HTR-8/SVneo (cell line): ENCODE data around the gene GGTLC2.
"Not testable (repeated sequence)": the region's sequence is repeated elsewhere in the genome, so short reads cannot be mapped to it uniquely, and the experiment has no call there.

Experiments
- DNase-seq: peaks from one replicate; pipeline ENCODE4 v3.0.0; 2011; ENCODE audit warnings: low spot score, mixed read lengths; ENCODE audit not compliant: insufficient read length
- FAIRE-seq: peaks from 2 replicates; lab custom pipeline; 2011; peaks lifted over from hg19 to GRCh38; lab: Jason Lieb, UNC

Gene GGTLC2

GRCh38 chr22:22644314-22644713 is at the start of gene GGTLC2:
GGTLC2 (plus strand) TSS chr22:22644614; CDS start chr22:22646346, 1,732 bp downstream.
- FAIRE-seq, DNase-seq: not testable (repeated sequence)

- DNase-seq = no peak
- no peak for FAIRE-seq
Observed at GRCh38 chr22:22595001-22595835, 49.2 kb upstream of the GGTLC2 start.

GRCh38 chr22:22598144-22598543 is 46.3 kb upstream of the GGTLC2 start:
- FAIRE-seq (no peak), DNase-seq (no peak)

GRCh38 chr22:22599248-22599647 is 45.2 kb upstream of the GGTLC2 start:
- DNase-seq (no peak), FAIRE-seq (no peak)

- DNase-seq = no peak
- FAIRE-seq = no peak
Observed at GRCh38 chr22:22600531-22601261, 43.7 kb upstream of the GGTLC2 start.

- FAIRE-seq (no peak), DNase-seq (no peak)
Observed at GRCh38 chr22:22603470-22603947, 40.9 kb upstream of the GGTLC2 start.

GRCh38 chr22:22604326-22605073 is 39.9 kb upstream of the GGTLC2 start:
- DNase-seq (no peak), FAIRE-seq (no peak)

GRCh38 chr22:22605074-22605404 is 39.4 kb upstream of the GGTLC2 start:
- FAIRE-seq = no peak

GRCh38 chr22:22608022-22608421 is 36.4 kb upstream of the GGTLC2 start:
- not testable (repeated sequence) for DNase-seq, FAIRE-seq

More at GRCh38 chr22:22605074-22605404, 39.4 kb upstream of the GGTLC2 start:
- DNase-seq = no peak

GRCh38 chr22:22609291-22609690 is 35.1 kb upstream of the GGTLC2 start:
- DNase-seq = no peak
- FAIRE-seq = no peak

GRCh38 chr22:22612516-22612915 is 31.9 kb upstream of the GGTLC2 start:
- FAIRE-seq (no peak), DNase-seq (no peak)

GRCh38 chr22:22614065-22614464 is 30.3 kb upstream of the GGTLC2 start:
- FAIRE-seq (no peak), DNase-seq (no peak)

- no peak for FAIRE-seq
Observed at GRCh38 chr22:22616636-22617035, 27.8 kb upstream of the GGTLC2 start.

GRCh38 chr22:22618448-22618847 is 26.0 kb upstream of the GGTLC2 start:
- FAIRE-seq (no peak), DNase-seq (no peak)

More at GRCh38 chr22:22616636-22617035, 27.8 kb upstream of the GGTLC2 start:
- DNase-seq = no peak

- no peak for FAIRE-seq
Observed at GRCh38 chr22:22618923-22619322, 25.5 kb upstream of the GGTLC2 start.

GRCh38 chr22:22619765-22620414 is 24.5 kb upstream of the GGTLC2 start:
- FAIRE-seq (no peak), DNase-seq (no peak)

More at GRCh38 chr22:22618923-22619322, 25.5 kb upstream of the GGTLC2 start:
- DNase-seq = no peak

GRCh38 chr22:22628546-22629495 is 15.6 kb upstream of the GGTLC2 start:
- DNase-seq, FAIRE-seq: not testable (repeated sequence)

- not testable (repeated sequence) for FAIRE-seq, DNase-seq
Observed at GRCh38 chr22:22631223-22631652, 13.2 kb upstream of the GGTLC2 start.

GRCh38 chr22:22632226-22632625 is 12.2 kb upstream of the GGTLC2 start:
- not testable (repeated sequence) for FAIRE-seq

More at GRCh38 chr22:22632226-22632625, 12.2 kb upstream of the GGTLC2 start:
- not testable (repeated sequence) for DNase-seq
